ENCODE data around the gene SMIM38.

DNA sequence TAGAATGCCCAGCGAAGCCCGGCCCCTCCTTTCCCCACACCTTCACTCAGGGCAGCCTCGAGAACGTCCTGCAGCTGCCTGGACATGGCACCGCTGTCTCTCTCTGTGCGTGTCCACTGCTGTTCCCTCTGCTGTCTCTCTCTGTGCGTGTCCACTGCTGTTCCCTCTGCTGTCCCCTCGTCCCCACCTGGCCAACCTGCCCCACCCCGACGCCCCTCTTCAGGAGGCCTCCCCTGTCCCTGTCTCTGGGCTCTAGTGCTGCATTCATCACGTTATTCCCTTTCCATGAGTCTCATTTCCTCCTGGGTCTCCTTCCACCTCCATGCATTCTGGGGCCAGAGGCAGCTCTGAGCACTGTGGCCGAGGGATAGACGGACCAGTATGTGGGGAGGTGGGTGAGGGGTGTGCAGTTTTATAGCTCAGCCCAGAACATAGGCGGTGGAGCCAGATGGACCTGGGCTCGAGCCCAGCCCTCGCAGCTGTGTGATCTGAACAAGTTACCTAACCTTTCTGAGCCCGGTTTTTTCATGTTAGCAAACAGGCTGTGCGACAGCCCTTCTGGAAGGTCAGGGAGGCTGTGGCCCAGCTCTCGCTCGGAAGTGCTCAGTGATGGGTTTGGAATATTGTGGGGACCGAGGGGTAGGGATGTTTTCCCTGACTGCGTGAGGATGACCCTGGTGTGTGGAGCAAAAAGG lies 41.9 kb upstream of the SMIM38 start:
- TF ChIP-seq CREM (IDR thresholded peaks at IDR 0.05; ENCODE audit: low read depth) = no peak
- TF ChIP-seq, protein P1, sequence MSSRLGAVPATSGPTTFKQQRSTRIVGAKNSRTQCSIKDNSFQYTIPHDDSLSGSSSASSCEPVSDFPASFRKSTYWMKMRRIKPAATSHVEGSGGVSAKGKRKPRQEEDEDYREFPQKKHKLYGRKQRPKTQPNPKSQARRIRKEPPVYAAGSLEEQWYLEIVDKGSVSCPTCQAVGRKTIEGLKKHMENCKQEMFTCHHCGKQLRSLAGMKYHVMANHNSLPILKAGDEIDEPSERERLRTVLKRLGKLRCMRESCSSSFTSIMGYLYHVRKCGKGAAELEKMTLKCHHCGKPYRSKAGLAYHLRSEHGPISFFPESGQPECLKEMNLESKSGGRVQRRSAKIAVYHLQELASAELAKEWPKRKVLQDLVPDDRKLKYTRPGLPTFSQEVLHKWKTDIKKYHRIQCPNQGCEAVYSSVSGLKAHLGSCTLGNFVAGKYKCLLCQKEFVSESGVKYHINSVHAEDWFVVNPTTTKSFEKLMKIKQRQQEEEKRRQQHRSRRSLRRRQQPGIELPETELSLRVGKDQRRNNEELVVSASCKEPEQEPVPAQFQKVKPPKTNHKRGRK (tag; IDR thresholded peaks at IDR 0.05) = no peak
- TF ChIP-seq RAD21 (CRISPR knock-in tag; conservative IDR thresholded peaks at IDR 0.05 in 1 of 2, IDR thresholded peaks at IDR 0.05 in 1 of 2) = no peak
- TF ChIP-seq, protein P2, sequence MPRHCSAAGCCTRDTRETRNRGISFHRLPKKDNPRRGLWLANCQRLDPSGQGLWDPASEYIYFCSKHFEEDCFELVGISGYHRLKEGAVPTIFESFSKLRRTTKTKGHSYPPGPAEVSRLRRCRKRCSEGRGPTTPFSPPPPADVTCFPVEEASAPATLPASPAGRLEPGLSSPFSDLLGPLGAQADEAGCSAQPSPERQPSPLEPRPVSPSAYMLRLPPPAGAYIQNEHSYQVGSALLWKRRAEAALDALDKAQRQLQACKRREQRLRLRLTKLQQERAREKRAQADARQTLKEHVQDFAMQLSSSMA (CRISPR knock-in tag; IDR thresholded peaks at IDR 0.05) = no peak
- TF ChIP-seq EP300 (IDR thresholded peaks at IDR 0.05; ENCODE audit: low read length) = no peak
- no peak for TF ChIP-seq MYNN (IDR thresholded peaks at IDR 0.05)
- TF ChIP-seq MYNN (CRISPR knock-in tag; IDR thresholded peaks at IDR 0.05) = no peak
- TF ChIP-seq FOXA1 (IDR thresholded peaks at IDR 0.05; ENCODE audit: borderline replicate concordance) = no peak
- TF ChIP-seq TAF1 (IDR thresholded peaks at IDR 0.05; ENCODE audit: control insufficient read depth, extremely low read depth, insufficient read depth, low read length, severe bottlenecking) = no peak
